A549 (cell line): ENCODE measurements around the gene UBE2L5. TPM values are rescaled to one million over a fixed set of nuclear protein-coding genes. Genes with fewer than 3 reads are reported as not detected.
A peak's percentile ranks its signal among the peaks of the same experiment; 100 is the strongest.
"Not testable (repeated sequence)": the region's sequence is repeated elsewhere in the genome, so short reads cannot be mapped to it uniquely, and the experiment has no call there.

Experiments
- ATAC-seq, 2 experiments: fragments of 200-7000 bp in 1 of 2; fragments of >200 bp in 1 of 2; cut with Nextera tagmentation in 1 of 2; cut with Tn5 transposase in 1 of 2; 3 replicates each; pipeline versions ENCODE4 v1.8.0 to v1.9.1; 2018 to 2020; ENCODE audit warnings: mild to moderate bottlenecking in 1 of 2, moderate library complexity in 1 of 2
- CTCF ChIA-PET: fragments of 300-600 bp; sonication (Branson Sonifier 250); formaldehyde crosslinking; extraction: SDS; loops from one replicate; lab custom pipeline; 2021; ENCODE audit warnings: antibody characterized with exemption, inconsistent platforms; lab: Yijun Ruan, JAX
- POLR2A ChIA-PET: fragments of 350-600 bp; formaldehyde crosslinking; extraction: SDS; loops from one replicate; lab custom pipeline; 2021; ENCODE audit warnings: antibody characterized with exemption, inconsistent platforms; lab: Yijun Ruan, JAX
- DNase-seq, 2 experiments: peaks; one replicate each; pipeline versions ENCODE4 v3.0.0 to v3.0.0-alpha.2; 2011 to 2016; ENCODE audit warnings: low read depth in 1 of 2, low spot score in 1 of 2
- FAIRE-seq: peaks from 2 replicates; lab custom pipeline; 2011; peaks lifted over from hg19 to GRCh38; lab: Jason Lieb, UNC
- H3K27ac ChIP-seq, 2 experiments: fragments of >200 bp; sonication (Bioruptor Twin); formaldehyde crosslinking; 3 replicates each; pipeline ENCODE4 v1.5.1; 2016 to 2017
- H3K4me1 ChIP-seq: fragments of >200 bp; sonication (Bioruptor Twin); formaldehyde crosslinking; 3 replicates; pipeline ENCODE4 v1.6.1; 2016
- H3K4me2 ChIP-seq: fragments of >200 bp; sonication (Bioruptor Twin); formaldehyde crosslinking; 3 replicates; pipeline ENCODE4 v1.6.1; 2016
- H3K4me3 ChIP-seq: fragments of >200 bp; sonication (Bioruptor Twin); formaldehyde crosslinking; 3 replicates; pipeline ENCODE4 v1.5.1; 2016
- H3K9me3 ChIP-seq: fragments of >200 bp; sonication (Bioruptor Twin); formaldehyde crosslinking; 3 replicates; pipeline ENCODE4 v1.6.1; 2016
- CHD4 ChIP-seq: fragments of 200-600 bp; sonication (generic); IDR thresholded peaks from 2 replicates; pipeline ENCODE4 v1.6.1; 2016; ENCODE audit warnings: antibody characterized with exemption, mild to moderate bottlenecking, borderline replicate concordance
- EHMT2 ChIP-seq: fragments of 200-600 bp; sonication (generic); IDR thresholded peaks from 2 replicates; pipeline ENCODE4 v1.6.1; 2016; ENCODE audit warnings: antibody characterized with exemption, low read depth, mild to moderate bottlenecking, moderate library complexity
- HEYL ChIP-seq: fragments of 250-450 bp; sonication (Bioruptor Pico); IDR thresholded peaks from 2 replicates; pipeline ENCODE4 v1.8.0; 2021; ENCODE audit warnings: mild to moderate bottlenecking, moderate library complexity
- MAFK ChIP-seq: fragments of 450-650 bp; IDR thresholded peaks from 2 replicates; pipeline ENCODE4 v1.6.1; 2014; ENCODE audit not compliant: partially characterized antibody
- PHF8 ChIP-seq: fragments of 200-600 bp; sonication (generic); IDR thresholded peaks from 2 replicates; pipeline ENCODE4 v1.6.1; 2016; ENCODE audit warnings: low read depth, mild to moderate bottlenecking, antibody characterized with exemption, moderate library complexity, borderline replicate concordance
- RNF2 ChIP-seq: fragments of 200-600 bp; sonication (generic); IDR thresholded peaks from 2 replicates; pipeline ENCODE4 v1.6.1; 2016; ENCODE audit warnings: low read depth, mild to moderate bottlenecking, antibody characterized with exemption, moderate library complexity, borderline replicate concordance
- SREBF2 ChIP-seq: fragments of 450-650 bp; IDR thresholded peaks from 2 replicates; pipeline ENCODE4 v1.6.1; 2014; ENCODE audit warnings: mild to moderate bottlenecking, moderate library complexity
- TFCP2L1 ChIP-seq: fragments of 250-450 bp; sonication (Bioruptor Pico); IDR thresholded peaks from 2 replicates; pipeline ENCODE4 v1.5.0; 2021; ENCODE audit warnings: mild to moderate bottlenecking
- TP53 ChIP-seq: fragments of 250-450 bp; sonication (Bioruptor Pico); IDR thresholded peaks from 2 replicates; pipeline ENCODE4 v1.5.0; 2021; ENCODE audit warnings: mild to moderate bottlenecking, moderate library complexity
- ZNF302 ChIP-seq: fragments of 250-450 bp; sonication (Bioruptor Pico); IDR thresholded peaks from 2 replicates; pipeline ENCODE4 v1.9.0; 2021; ENCODE audit warnings: inconsistent platforms, mild to moderate bottlenecking, moderate library complexity
- WGBS: methylation state at CpG from one replicate; pipeline ENCODE4 v1.1.6; 2017; ENCODE audit errors: missing lambda C conversion rate; 5-methylcytosine and 5-hydroxymethylcytosine counted together
- polyA plus RNA-seq, 4 experiments: library from polyadenylated mRNA; depleted of rRNA in 3 of 4; stranded (reverse); fragments of >200 nt; fragmentation: RNase III in 1 of 4; extraction: RNeasy Plus Mini Kit Qiagen cat#74134 plus additional on column Dnase treatment in 1 of 4; gene quantifications; 2 replicates in 3 of 4; 3 replicates in 1 of 4; pipeline ENCODE4 v1.2.3, GENCODE V29; 2011 to 2017
- TF ChIP-seq, protein P1 (sequence below): fragments of >200 bp; sonication (Bioruptor Twin); formaldehyde crosslinking; IDR thresholded peaks from 3 replicates; pipeline ENCODE4 v1.5.1; 2016
- TF ChIP-seq, protein P2 (sequence below): fragments of 200-600 bp; sonication (generic); IDR thresholded peaks from 2 replicates; pipeline ENCODE4 v1.6.1; 2016; ENCODE audit warnings: antibody characterized with exemption, mild to moderate bottlenecking, moderate library complexity

The UBE2L5 gene
- polyA plus RNA-seq, 2 of the 4 experiments (the other 2 are of a cell fraction) = 0.31 TPM; not detected in 1

DNA sequence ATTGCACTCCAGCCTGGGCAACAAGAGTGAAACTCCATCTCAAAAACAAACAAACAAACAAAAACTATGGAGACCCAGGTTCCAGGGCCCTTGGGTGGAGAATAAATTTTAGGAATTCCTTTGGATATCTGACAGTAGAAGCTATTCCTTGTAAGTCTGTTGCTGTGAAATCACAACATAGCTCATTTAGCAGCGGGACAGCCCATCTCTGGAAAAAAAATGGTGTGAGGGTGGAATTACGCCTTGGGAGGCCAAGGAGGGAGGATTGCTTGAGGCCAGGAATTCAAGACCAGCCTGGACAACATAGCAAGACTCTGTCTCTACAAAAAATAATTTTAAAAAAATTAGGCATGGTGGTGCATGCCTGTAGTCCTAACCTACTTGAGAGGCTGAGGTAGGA lies 27.8 kb downstream of the UBE2L5 start:
- Histone ChIP-seq H3K4me3 (no peak overlapping the region), H3K9me3 (no peaks in the 10 kb centered on the region), H3K27ac (no peak overlapping the region), H3K4me1 (no peaks in the 10 kb centered on the region), H3K4me2 (no peak overlapping the region)
- 97% methylated on average over 2 of the region's 2 CpGs for WGBS
- ChIA-PET CTCF (no interaction called here), POLR2A (no interaction called here)
- DNase-seq (no peak), ATAC-seq (no peak), FAIRE-seq (no peak)
- TF ChIP-seq HEYL (CRISPR knock-in tag) (no peak), CHD4 (no peak), PHF8 (no peak)

DNA sequence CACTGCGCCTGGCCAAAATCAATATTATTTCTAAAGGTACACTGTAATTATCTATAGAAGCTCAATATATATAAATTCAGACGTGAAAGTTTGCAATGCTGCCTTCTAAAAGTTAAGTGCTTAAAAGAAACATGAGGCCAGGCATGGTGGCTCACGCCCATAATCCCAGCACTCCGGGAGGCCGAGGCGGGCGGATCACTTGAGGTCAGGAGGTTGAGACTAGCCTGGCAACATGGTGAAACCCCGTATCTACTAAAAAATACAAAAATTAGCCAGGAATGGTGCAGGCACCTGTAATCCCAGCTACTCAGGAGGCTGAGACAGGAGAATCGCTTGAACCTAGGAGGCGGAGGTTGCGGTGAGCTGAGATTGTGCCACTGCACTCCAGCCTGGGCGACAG lies 29.2 kb downstream of the UBE2L5 start:
- H3K4me2 ChIP-seq, H3K4me3 ChIP-seq, H3K27ac ChIP-seq, ATAC-seq, POLR2A ChIA-PET, FAIRE-seq, H3K4me1 ChIP-seq, DNase-seq, H3K9me3 ChIP-seq: not testable (repeated sequence)
- 92% methylated on average over 12 of the region's 12 CpGs for WGBS
- CTCF ChIA-PET = interaction anchor here (1.4 kb wide), 1 partner anchor 44 kb away, joined by 3 read pairs; no protein-coding TSS in a partner anchor

DNA sequence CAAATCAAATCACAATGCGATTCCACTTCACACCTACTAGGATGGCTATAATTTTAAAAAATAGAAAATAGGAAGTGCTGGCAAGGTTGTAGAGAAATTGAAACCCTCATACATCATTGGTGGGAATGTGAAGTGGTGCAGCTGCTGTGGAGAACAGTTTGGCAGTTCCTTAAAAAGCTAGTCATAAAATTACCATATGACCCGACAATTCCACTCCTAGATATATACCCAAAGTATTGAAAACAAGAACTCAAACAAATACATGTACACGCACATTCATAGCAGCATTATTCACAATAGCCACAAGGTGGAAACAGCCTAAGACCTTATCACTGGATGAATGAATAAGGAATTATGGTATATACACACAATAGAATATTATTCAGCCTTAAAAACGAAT lies 31.4 kb downstream of the UBE2L5 start:
- TF ChIP-seq MAFK (no peak), EHMT2 (no peak)
- TF ChIP-seq, protein P1, sequence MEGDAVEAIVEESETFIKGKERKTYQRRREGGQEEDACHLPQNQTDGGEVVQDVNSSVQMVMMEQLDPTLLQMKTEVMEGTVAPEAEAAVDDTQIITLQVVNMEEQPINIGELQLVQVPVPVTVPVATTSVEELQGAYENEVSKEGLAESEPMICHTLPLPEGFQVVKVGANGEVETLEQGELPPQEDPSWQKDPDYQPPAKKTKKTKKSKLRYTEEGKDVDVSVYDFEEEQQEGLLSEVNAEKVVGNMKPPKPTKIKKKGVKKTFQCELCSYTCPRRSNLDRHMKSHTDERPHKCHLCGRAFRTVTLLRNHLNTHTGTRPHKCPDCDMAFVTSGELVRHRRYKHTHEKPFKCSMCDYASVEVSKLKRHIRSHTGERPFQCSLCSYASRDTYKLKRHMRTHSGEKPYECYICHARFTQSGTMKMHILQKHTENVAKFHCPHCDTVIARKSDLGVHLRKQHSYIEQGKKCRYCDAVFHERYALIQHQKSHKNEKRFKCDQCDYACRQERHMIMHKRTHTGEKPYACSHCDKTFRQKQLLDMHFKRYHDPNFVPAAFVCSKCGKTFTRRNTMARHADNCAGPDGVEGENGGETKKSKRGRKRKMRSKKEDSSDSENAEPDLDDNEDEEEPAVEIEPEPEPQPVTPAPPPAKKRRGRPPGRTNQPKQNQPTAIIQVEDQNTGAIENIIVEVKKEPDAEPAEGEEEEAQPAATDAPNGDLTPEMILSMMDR = peak; percentile 14; the same call in 1 of the 3 replicates
- Histone ChIP-seq H3K4me2 (no peak overlapping the region), H3K4me1 (no peaks in the 10 kb centered on the region), H3K4me3 (no peak overlapping the region), H3K27ac (no peak overlapping the region), H3K9me3 (no peaks in the 10 kb centered on the region)
- DNase-seq (peak in 1 of 2 experiments; percentile 39), FAIRE-seq (no peak), ATAC-seq (peak in 1 of 2 experiments; percentile 38; a peak in 2 of 6 replicates)
- ChIA-PET POLR2A (no interaction called here), CTCF (no interaction called here)
- WGBS = 72% methylated on average over 4 of the region's 4 CpGs

DNA sequence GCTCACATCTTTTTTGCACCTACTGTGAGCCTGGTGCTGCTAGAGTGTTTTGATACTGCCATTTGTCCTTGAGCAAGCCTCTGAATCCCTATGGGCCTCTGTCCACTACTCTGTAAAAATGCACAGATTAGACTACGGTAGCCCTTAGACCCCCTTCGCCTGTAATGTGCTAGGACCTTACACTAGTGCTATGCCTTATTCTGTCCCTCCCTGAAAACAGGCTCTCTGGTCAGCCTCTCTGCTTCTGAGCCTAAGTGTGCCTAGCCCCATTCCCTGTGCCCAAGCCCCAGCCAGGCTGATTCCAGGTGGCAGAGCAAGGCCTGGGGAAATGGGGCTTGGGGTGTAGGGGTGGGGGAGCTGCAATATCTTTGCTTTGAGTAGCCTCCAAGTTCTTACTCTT lies 32.7 kb downstream of the UBE2L5 start:
- POLR2A ChIA-PET = interaction anchor here (0.6 to 1.3 kb wide), 2 partner anchors 33 to 161 kb away, joined by 3 to 5 read pairs; partner anchors contain the start of gene UBE2L5
- CTCF ChIA-PET = interaction anchor here (0.7 to 1.2 kb wide), 2 partner anchors 11 to 76 kb away, joined by 3 read pairs; no protein-coding TSS in a partner anchor
- Histone ChIP-seq H3K4me2 (no peak overlapping the region), H3K27ac (no peak overlapping the region), H3K4me3 (no peak overlapping the region), H3K9me3 (no peaks in the 10 kb centered on the region), H3K4me1 (no peaks in the 10 kb centered on the region)
- ATAC-seq (peak; percentile 67; a peak in 5 of 6 replicates), FAIRE-seq (no peak), DNase-seq (no peak)
- no peak for TF ChIP-seq ZNF302 (CRISPR knock-in tag)
- no peak for TF ChIP-seq RNF2
- no peak for TF ChIP-seq TFCP2L1 (CRISPR knock-in tag)
- TF ChIP-seq, protein P2, sequence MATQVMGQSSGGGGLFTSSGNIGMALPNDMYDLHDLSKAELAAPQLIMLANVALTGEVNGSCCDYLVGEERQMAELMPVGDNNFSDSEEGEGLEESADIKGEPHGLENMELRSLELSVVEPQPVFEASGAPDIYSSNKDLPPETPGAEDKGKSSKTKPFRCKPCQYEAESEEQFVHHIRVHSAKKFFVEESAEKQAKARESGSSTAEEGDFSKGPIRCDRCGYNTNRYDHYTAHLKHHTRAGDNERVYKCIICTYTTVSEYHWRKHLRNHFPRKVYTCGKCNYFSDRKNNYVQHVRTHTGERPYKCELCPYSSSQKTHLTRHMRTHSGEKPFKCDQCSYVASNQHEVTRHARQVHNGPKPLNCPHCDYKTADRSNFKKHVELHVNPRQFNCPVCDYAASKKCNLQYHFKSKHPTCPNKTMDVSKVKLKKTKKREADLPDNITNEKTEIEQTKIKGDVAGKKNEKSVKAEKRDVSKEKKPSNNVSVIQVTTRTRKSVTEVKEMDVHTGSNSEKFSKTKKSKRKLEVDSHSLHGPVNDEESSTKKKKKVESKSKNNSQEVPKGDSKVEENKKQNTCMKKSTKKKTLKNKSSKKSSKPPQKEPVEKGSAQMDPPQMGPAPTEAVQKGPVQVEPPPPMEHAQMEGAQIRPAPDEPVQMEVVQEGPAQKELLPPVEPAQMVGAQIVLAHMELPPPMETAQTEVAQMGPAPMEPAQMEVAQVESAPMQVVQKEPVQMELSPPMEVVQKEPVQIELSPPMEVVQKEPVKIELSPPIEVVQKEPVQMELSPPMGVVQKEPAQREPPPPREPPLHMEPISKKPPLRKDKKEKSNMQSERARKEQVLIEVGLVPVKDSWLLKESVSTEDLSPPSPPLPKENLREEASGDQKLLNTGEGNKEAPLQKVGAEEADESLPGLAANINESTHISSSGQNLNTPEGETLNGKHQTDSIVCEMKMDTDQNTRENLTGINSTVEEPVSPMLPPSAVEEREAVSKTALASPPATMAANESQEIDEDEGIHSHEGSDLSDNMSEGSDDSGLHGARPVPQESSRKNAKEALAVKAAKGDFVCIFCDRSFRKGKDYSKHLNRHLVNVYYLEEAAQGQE = no peak
- TF ChIP-seq TP53 (CRISPR knock-in tag) = no peak
- no peak for TF ChIP-seq SREBF2
- no peak for TF ChIP-seq EHMT2
- 94% methylated on average over 2 of the region's 2 CpGs for WGBS
